C1 segment of cervical spinal cord (tissue), 14 donors: Measurements from ENCODE around the gene ULK1.

Experiments
- DNase-seq, 14 donors: peaks; one replicate each; lab custom pipeline; 2025; lab: John Stamatoyannopoulos, UW

ULK1 gene

GRCh38 chr12:131919366-131920156 is 25.1 kb downstream of the ULK1 start:
- DNase-seq, result no peak

- DNase-seq, result no peak
Measured at GRCh38 chr12:131920157-131920508, 25.7 kb downstream of the ULK1 start.

- no peak for DNase-seq
Measured at GRCh38 chr12:131920902-131921840, 26.7 kb downstream of the ULK1 start.

- DNase-seq, result no peak
Measured at GRCh38 chr12:131921866-131922769, 27.7 kb downstream of the ULK1 start.

GRCh38 chr12:131922772-131923171 is 28.4 kb downstream of the ULK1 start:
- no peak for DNase-seq

- no peak for DNase-seq
Measured at GRCh38 chr12:131923260-131923659, 28.8 kb downstream of the ULK1 start.

- no peak for DNase-seq
Measured at GRCh38 chr12:131927110-131928079, 33.0 kb downstream of the ULK1 start.

GRCh38 chr12:131928080-131928710 is 33.8 kb downstream of the ULK1 start:
- DNase-seq, result peak in 1 of 14 donors; percentile 11

- DNase-seq, result peak; percentile 38 to 95 (median 91)
Measured at GRCh38 chr12:131928711-131929580, 34.5 kb downstream of the ULK1 start, which contains the start of gene PUS1. PUS1 (plus strand) TSS chr12:131929276; CDS start chr12:131929723, 447 bp downstream.

- no peak for DNase-seq
Measured at GRCh38 chr12:131929581-131930456, 35.4 kb downstream of the ULK1 start.

- no peak for DNase-seq
Measured at GRCh38 chr12:131930510-131930909, 36.1 kb downstream of the ULK1 start.

GRCh38 chr12:131933387-131933786 is 39.0 kb downstream of the ULK1 start:
- no peak for DNase-seq

- no peak for DNase-seq
Measured at GRCh38 chr12:131934535-131934934, 40.1 kb downstream of the ULK1 start.

GRCh38 chr12:131938082-131938481 is 43.7 kb downstream of the ULK1 start:
- DNase-seq, result no peak

GRCh38 chr12:131939007-131939406 is 44.6 kb downstream of the ULK1 start:
- no peak for DNase-seq

- DNase-seq, result no peak
Measured at GRCh38 chr12:131940141-131940547, 45.7 kb downstream of the ULK1 start.

- no peak for DNase-seq
Measured at GRCh38 chr12:131941116-131941986, 46.9 kb downstream of the ULK1 start.
